HepG2 (cell line): Measurements from ENCODE around the gene NSL1.

Experiments
- FOXK2 ChIP-seq: fragments of 450-650 bp; IDR thresholded peaks from 2 replicates; pipeline ENCODE4 v1.6.1; 2016
- ZNF253 ChIP-seq: sonication (generic); formaldehyde crosslinking; IDR thresholded peaks from 2 replicates; pipeline ENCODE4 v1.8.0; 2022; ENCODE audit warnings: mild to moderate bottlenecking, missing genetic modification reagents, borderline replicate concordance
- TF ChIP-seq, protein P1 (sequence below), 2 experiments: sonication (generic) in 1 of 2; formaldehyde crosslinking in 1 of 2; IDR thresholded peaks; 2 replicates each; pipeline versions ENCODE4 v1.5.1 to v1.6.1; 2011 to 2020; ENCODE audit warnings: borderline replicate concordance in 1 of 2, low read depth in 1 of 2, low read length in 1 of 2, mild to moderate bottlenecking in 1 of 2, missing genetic modification reagents in 1 of 2, moderate library complexity in 1 of 2

DNA sequence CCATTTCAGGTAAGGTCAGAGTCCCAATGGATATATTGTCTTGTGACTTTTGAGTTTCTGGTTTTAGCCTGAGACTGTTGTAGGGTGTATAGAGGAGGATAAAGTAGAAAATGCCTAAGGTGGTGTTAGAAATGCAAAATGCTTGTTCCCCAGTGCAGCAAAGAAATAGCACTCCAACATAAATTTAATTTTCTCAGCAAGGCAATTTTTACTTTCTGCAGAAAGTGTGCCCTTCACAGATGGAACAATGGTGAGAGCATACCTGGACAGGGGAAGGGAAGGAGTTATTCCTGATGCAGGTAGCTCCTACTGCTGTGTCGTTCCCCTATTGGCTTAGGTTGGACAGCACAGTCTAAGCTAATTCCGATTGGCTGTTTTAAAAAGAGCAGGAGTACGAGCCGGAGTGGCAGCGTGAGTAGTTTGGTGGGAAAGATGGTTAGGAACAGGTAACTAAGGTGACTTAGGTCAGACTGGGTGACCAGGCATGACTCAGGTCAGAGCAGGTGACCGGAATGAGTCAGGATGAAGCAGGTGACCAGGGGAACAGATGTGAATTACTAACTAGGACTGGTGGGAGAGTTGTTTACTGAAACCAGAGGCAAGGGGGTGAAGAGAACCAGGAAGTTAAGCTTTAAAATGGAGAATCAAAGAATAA lies 34.3 kb upstream of the NSL1 start:
- TF ChIP-seq FOXK2 (no peak), ZNF253 (CRISPR knock-in tag) (no peak)
- TF ChIP-seq, protein P1, sequence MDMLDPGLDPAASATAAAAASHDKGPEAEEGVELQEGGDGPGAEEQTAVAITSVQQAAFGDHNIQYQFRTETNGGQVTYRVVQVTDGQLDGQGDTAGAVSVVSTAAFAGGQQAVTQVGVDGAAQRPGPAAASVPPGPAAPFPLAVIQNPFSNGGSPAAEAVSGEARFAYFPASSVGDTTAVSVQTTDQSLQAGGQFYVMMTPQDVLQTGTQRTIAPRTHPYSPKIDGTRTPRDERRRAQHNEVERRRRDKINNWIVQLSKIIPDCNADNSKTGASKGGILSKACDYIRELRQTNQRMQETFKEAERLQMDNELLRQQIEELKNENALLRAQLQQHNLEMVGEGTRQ (IDR thresholded peaks at IDR 0.05; ENCODE audit: low read depth, low read length), result no peak
- TF ChIP-seq, protein P1 (CRISPR knock-in tag; IDR thresholded peaks at IDR 0.05; ENCODE audit: borderline replicate concordance), result no peak
